ACC112 (cell line): ENCODE data around the gene KAT6B.
"Not testable (repeated sequence)": the region's sequence is repeated elsewhere in the genome, so short reads cannot be mapped to it uniquely, and the experiment has no call there.

Source experiments
- H2AFZ ChIP-seq: fragments of 200-600 bp; sonication (generic); one replicate; pipeline ENCODE4 v1.6.0; 2017; ENCODE audit warnings: antibody characterized with exemption, low read length; ENCODE audit not compliant: unreplicated experiment
- H3K27ac ChIP-seq: fragments of 200-600 bp; sonication (generic); 2 replicates; pipeline ENCODE4 v1.5.1; 2014; ENCODE audit warnings: low read depth, mild to moderate bottlenecking, antibody characterized with exemption, low read length, moderate library complexity
- H3K27me3 ChIP-seq: fragments of 200-600 bp; sonication (generic); 2 replicates; pipeline ENCODE4 v1.6.1; 2014; ENCODE audit warnings: mild to moderate bottlenecking, antibody characterized with exemption, low read length, moderate library complexity, mixed read lengths; ENCODE audit not compliant: insufficient read depth
- H3K36me3 ChIP-seq: fragments of 200-600 bp; sonication (generic); 2 replicates; pipeline ENCODE4 v1.6.1; 2016; ENCODE audit warnings: mild to moderate bottlenecking, antibody characterized with exemption, low read length, moderate library complexity, mixed read lengths; ENCODE audit not compliant: insufficient read depth
- H3K4me1 ChIP-seq: fragments of 200-600 bp; sonication (generic); one replicate; pipeline ENCODE4 v1.6.1; 2016; ENCODE audit warnings: low read length, mixed read lengths; ENCODE audit not compliant: insufficient read depth, unreplicated experiment, control insufficient read depth
- H3K4me3 ChIP-seq: fragments of 200-600 bp; sonication (generic); 2 replicates; pipeline ENCODE4 v1.5.1; 2014; ENCODE audit warnings: mild to moderate bottlenecking, low read depth, low read length
- H3K79me2 ChIP-seq: fragments of 200-600 bp; sonication (generic); one replicate; pipeline ENCODE4 v1.6.0; 2016; ENCODE audit warnings: low read length; ENCODE audit not compliant: control insufficient read depth, unreplicated experiment, insufficient read depth

The KAT6B gene

DNA sequence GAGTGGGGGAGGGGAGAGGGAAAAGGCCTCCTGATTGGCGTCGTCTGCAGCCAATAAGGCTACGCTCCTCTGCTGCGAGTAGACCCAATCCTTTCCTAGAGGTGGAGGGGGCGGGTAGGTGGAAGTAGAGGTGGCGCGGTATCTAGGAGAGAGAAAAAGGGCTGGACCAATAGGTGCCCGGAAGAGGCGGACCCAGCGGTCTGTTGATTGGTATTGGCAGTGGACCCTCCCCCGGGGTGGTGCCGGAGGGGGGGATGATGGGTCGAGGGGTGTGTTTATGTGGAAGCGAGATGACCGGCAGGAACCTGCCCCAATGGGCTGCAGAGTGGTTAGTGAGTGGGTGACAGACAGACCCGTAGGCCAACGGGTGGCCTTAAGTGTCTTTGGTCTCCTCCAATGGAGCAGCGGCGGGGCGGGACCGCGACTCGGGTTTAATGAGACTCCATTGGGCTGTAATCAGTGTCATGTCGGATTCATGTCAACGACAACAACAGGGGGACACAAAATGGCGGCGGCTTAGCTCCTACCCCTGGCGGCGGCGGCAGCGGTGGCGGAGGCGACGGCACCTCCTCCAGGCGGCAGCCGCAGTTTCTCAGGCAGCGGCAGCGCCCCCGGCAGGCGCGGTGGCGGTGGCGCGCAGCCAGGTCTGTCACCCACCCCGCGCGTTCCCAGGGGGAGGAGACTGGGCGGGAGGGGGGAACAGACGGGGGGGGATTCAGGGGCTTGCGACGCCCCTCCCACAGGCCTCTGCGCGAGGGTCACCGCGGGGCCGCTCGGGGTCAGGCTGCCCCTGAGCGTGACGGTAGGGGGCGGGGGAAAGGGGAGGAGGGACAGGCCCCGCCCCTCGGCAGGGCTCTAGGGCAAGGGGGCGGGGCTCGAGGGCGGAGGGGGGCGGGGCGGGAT is at the start of gene KAT6B:
Gene KAT6B (plus strand): TSS at position 459 of the 903 bp plus-strand sequence. CDS start 16,258 bp downstream, outside the sequence.
- Histone ChIP-seq H3K27me3 (no peaks in the 10 kb centered on the region), H2AFZ (peak within 1 kb of the TSS; percentile 87), H3K27ac (peak within 1 kb of the TSS; percentile 86), H3K79me2 (peaks cover 24% of the 10 kb centered on the region), H3K4me3 (peak within 1 kb of the TSS; percentile 98), H3K36me3 (no peaks in the 10 kb centered on the region), H3K4me1 (peaks cover 30% of the 10 kb centered on the region)

DNA sequence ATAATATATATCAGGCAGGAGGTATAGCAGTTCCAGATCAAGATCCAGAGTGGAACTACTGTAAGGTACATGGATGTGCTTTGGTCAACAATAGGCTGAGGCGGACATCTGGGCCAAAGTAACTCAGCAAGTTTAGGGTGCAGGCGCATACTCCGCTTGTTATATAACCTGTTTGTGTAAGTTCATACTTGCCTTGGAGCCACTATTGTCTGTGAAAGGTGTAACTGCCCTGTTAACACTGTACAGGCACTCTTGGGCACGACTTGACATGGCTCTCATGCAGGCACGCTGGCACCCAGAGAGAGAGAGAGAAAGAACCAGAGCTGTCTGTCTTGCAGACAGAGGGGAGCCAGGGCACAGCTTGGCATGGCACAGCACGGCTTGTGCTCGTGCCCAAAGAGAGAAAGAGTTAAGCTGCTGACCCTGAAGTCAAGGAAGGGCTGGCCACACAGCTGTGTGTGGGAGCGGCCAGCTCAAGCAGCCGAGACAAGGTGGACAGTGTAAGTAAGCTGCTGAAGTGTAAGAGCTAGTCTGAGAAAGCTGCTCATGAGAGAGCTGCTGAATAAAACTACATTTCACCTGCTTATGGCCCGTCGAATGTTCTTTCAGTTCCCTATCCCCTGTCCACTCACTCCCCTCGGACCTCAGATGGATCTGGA is 47.8 kb upstream of the KAT6B start:
- Histone ChIP-seq H2AFZ (no peak overlapping the region), H3K27me3 (0 out of 2 replicates have a peak, but pooled peaks cover 2% of the 10 kb centered on the region), H3K27ac (no peak overlapping the region), H3K4me3 (no peak overlapping the region), H3K36me3 (no peaks in the 10 kb centered on the region), H3K4me1 (no peaks in the 10 kb centered on the region), H3K79me2 (no peaks in the 10 kb centered on the region)

DNA sequence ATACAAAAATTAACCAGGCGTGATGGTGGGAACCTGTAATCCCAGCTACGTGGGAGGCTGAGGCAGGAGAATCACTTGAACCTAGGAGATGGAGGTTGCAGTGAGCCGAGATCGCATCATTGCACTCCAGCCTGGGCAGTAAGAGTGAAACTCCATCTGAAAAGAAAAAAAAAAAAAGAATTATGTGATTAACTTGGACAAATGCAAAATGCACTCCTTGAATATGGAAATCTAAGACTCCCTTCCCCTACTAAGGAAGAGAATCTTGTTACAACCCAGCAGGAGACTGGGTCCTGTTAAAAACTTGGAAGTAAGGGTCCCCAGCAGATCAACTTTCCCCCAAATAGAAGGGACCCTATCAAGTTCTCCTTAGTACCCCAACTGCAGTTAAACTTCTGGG is 44.5 kb upstream of the KAT6B start:
- H3K27me3 ChIP-seq, H3K36me3 ChIP-seq, H3K4me1 ChIP-seq, H3K4me3 ChIP-seq, H3K27ac ChIP-seq, H3K79me2 ChIP-seq, H2AFZ ChIP-seq: not testable (repeated sequence)

DNA sequence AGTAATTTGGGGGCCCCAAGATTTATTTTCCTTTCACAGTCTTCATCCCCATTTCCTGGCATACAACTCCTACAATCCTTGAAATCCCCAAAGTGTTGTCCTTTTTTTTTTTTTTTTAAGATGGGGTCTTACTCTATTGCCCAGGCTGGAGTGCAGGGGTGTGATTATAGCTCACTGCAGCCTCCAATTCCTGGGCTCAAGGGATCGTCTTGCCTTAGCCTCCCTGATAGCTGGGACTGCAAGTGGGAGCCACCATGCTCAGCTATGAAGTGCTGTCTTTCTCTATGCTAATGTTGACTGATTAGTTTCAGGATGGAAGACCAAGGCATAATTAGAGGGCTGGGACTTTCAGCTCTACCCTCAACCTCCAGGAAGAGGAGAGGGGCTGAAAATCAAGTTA is 41.9 kb upstream of the KAT6B start:
- no peaks in the 10 kb centered on the region for H3K79me2 ChIP-seq
- H3K27ac ChIP-seq: no peak overlapping the region
- H2AFZ ChIP-seq: no peak overlapping the region
- H3K36me3 ChIP-seq: no peaks in the 10 kb centered on the region
- no peaks in the 10 kb centered on the region for H3K4me1 ChIP-seq
- no peak overlapping the region for H3K4me3 ChIP-seq
- H3K27me3 ChIP-seq: no peaks in the 10 kb centered on the region

DNA sequence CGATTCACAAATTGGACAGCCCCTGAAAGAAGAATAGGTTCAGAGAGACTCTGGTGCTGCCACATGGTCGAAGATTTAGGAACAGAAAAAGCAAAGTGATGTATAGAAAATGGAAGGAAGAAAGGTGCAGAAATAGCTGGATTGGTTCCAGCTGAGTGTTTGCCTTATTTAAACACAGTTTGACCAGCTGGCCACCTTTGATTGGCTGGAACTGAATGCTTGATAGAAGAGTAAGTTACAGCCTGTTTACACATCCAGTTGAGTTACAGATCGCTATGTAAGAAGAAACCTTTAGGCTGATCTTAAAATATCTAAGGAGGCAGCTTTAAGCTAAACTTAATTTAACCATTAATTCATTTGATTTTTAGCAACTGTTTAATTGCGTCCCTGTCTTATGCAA is 40.3 kb upstream of the KAT6B start:
- Histone ChIP-seq H2AFZ (no peak overlapping the region), H3K27ac (no peak overlapping the region), H3K4me1 (no peaks in the 10 kb centered on the region), H3K36me3 (no peaks in the 10 kb centered on the region), H3K27me3 (no peaks in the 10 kb centered on the region), H3K79me2 (no peaks in the 10 kb centered on the region), H3K4me3 (no peak overlapping the region)

DNA sequence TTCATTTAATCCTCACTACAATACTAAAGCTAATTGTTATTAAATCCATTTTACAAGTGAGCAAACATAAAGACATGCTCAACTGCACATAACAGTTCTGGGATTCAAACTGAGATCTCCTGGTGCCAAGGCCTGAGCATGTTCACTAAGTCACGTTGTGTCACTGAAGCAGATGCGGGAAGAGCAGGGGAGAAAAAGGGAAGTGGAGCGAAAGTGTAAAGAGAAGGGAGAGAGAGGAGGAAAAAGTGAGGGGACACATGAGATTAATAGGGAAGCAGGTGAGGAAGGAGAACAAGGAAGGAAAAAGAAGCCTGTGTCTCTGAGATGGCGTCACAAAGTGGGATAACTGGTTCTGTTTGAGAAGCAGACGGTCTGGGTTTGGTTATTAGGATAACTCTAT is 38.9 kb upstream of the KAT6B start:
- no peak overlapping the region for H2AFZ ChIP-seq
- no peaks in the 10 kb centered on the region for H3K36me3 ChIP-seq
- H3K27ac ChIP-seq: no peak overlapping the region
- H3K79me2 ChIP-seq: no peaks in the 10 kb centered on the region
- H3K4me3 ChIP-seq: no peak overlapping the region
- H3K27me3 ChIP-seq: no peaks in the 10 kb centered on the region
- no peaks in the 10 kb centered on the region for H3K4me1 ChIP-seq

DNA sequence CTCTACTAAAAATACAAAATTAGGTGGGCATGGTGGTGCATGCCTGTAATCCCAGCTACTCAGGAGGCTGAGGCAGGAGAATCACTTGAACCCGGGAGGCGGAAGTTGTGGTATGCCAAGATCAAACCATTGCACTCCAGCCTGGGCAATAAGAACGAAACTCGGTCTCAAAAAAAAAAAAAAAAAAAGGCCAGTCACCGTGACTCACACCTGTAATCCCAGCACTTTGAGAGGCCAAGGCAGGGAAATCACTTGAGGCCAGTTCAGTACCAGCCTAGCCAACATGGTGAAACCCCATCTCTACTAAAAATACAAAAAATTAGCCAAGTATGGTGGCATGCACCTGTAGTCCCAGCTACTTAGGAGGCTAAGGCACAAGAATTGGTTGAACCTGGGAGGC is 34.4 kb upstream of the KAT6B start:
- H3K36me3 ChIP-seq, H3K4me1 ChIP-seq, H3K4me3 ChIP-seq, H2AFZ ChIP-seq, H3K27ac ChIP-seq, H3K79me2 ChIP-seq, H3K27me3 ChIP-seq: not testable (repeated sequence)

DNA sequence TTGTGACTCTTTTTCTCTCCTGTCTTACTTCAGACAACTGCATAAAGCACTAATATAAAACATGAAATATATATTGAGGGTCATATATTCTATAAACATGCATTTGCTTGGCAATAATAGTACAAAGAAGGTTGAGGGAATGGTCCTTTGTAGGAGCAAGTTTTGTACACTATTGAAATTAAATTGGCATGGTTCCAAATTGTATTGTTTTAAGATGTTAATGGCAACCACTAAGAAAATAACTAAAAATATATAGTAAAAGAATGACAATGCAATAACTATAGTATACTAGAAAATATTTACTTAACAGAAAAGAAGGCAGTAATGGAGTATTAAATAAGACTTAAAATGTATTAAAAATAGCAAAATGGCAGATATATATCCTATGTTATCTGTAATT is 33.7 kb upstream of the KAT6B start:
- H3K4me1 ChIP-seq: no peaks in the 10 kb centered on the region
- H3K4me3 ChIP-seq: no peak overlapping the region
- H3K79me2 ChIP-seq: no peaks in the 10 kb centered on the region
- H2AFZ ChIP-seq: no peak overlapping the region
- no peak overlapping the region for H3K27ac ChIP-seq
- H3K27me3 ChIP-seq: no peaks in the 10 kb centered on the region
- no peaks in the 10 kb centered on the region for H3K36me3 ChIP-seq

DNA sequence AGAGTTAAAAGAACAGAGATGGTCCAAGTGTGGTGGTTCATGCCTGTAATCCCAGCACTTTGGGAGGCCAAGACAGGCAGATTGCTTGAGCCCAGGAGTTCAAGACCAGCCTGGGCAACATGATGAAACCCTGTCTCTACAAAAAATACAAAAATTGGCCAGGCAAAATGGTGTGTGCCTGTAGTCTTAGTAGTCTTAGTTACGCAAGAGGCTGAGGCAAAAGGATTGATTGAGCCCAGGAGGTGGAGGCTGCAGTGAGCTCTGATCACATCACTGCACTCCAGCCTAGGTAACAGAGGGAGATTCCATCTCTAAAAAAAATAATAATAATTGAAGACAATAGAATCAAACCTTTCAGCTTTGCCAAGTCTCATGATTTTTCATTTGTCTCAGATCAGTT is 33.2 kb upstream of the KAT6B start:
- H3K36me3 ChIP-seq, H3K4me1 ChIP-seq, H3K4me3 ChIP-seq, H3K79me2 ChIP-seq, H3K27me3 ChIP-seq, H3K27ac ChIP-seq, H2AFZ ChIP-seq: not testable (repeated sequence)

DNA sequence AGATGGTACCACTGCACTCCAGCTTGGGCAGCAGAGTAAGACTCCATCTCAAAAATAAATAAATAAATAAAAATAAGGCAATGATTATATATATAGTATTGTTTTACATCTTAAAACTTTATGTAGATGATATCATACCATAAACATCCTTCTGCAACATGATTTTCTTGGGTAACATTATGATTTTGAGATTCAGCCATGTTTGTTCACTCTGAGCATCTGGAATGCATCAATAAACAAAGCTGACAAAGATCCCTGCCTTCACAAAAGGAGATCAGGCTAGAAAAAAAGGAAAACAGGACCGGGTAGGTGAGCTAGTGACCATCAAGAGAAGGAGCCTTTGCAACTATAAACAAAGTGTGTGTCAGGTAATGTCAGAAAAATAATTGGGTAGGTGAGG is 31.9 kb upstream of the KAT6B start:
- no peaks in the 10 kb centered on the region for H3K79me2 ChIP-seq

DNA sequence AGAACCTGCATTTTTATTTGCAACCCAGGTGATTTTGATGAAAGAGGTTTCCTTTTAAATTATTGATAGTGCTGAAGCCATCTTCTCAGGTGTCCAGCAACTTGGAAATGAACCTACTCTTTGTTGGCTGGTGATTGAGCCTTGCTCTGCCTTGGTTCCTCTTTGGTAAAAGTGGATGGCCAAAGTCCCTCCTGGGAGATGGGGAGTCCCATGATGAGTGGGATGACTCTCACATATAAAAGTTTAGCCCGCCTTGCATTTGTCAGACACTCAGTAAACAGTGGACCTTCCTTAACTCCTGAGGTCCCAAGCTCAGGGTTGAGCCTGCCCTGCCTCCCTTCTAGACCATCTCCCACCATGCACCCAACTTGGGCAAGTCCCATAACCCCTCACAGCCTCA is 28.9 kb upstream of the KAT6B start:
- Histone ChIP-seq H3K27ac (no peak overlapping the region), H2AFZ (no peak overlapping the region), H3K27me3 (no peaks in the 10 kb centered on the region)

More for the DNA sequence above, 31.9 kb upstream of the KAT6B start:
- H3K36me3 ChIP-seq: no peaks in the 10 kb centered on the region
- H2AFZ ChIP-seq: no peak overlapping the region
- no peaks in the 10 kb centered on the region for H3K27me3 ChIP-seq
- H3K4me3 ChIP-seq: no peak overlapping the region
- H3K4me1 ChIP-seq: no peaks in the 10 kb centered on the region
- no peak overlapping the region for H3K27ac ChIP-seq

More for the DNA sequence above, 28.9 kb upstream of the KAT6B start:
- Histone ChIP-seq H3K4me3 (no peak overlapping the region), H3K79me2 (no peaks in the 10 kb centered on the region), H3K36me3 (no peaks in the 10 kb centered on the region), H3K4me1 (peaks cover 7% of the 10 kb centered on the region)
